Liver (tissue), 9 donors: ENCODE data around the gene DNTT. TPM values are rescaled to one million over a fixed set of nuclear protein-coding genes. Genes with fewer than 3 reads are reported as not detected.
A peak's percentile ranks its signal among the peaks of the same experiment; 100 is the strongest.

Experiments
- DNase-seq: peaks from one replicate; pipeline ENCODE4 v3.0.0-alpha.2; 2017; ENCODE audit warnings: low spot score
- H3K27ac ChIP-seq, 2 donors: one replicate each; pipeline ENCODE4 v1.7.0; 2013; ENCODE audit warnings: inconsistent platforms in 2 of 2, low read length in 2 of 2, control low read depth in 1 of 2, low read depth in 1 of 2, mild to moderate bottlenecking in 1 of 2
- H3K27me3 ChIP-seq, 4 donors: one replicate each; pipeline versions ENCODE4 v1.6.1 to v1.7.0; 2013; ENCODE audit warnings: low read length in 3 of 4, inconsistent platforms in 1 of 4, mild to moderate bottlenecking in 1 of 4, moderate library complexity in 1 of 4; ENCODE audit not compliant: control insufficient read depth in 4 of 4, insufficient read depth in 4 of 4
- H3K36me3 ChIP-seq, 4 donors: one replicate each; pipeline versions ENCODE4 v1.6.1 to v1.7.0; 2013; ENCODE audit warnings: low read length in 3 of 4, mild to moderate bottlenecking in 3 of 4, low read depth in 1 of 4, moderate library complexity in 1 of 4; ENCODE audit not compliant: control insufficient read depth in 4 of 4, insufficient read depth in 3 of 4
- H3K4me1 ChIP-seq, 4 donors: one replicate each; pipeline versions ENCODE4 v1.6.1 to v1.7.0; 2013; ENCODE audit warnings: low read length in 3 of 4, mild to moderate bottlenecking in 3 of 4, moderate library complexity in 1 of 4; ENCODE audit not compliant: control insufficient read depth in 4 of 4, insufficient read depth in 4 of 4
- H3K4me3 ChIP-seq, 3 donors: one replicate each; pipeline versions ENCODE4 v1.6.1 to v1.7.0; 2013; ENCODE audit warnings: low read length in 3 of 3, control low read depth in 1 of 3, low read depth in 1 of 3, mild to moderate bottlenecking in 1 of 3
- H3K9ac ChIP-seq, 2 donors: one replicate each; pipeline ENCODE4 v1.7.0; 2013; ENCODE audit warnings: low read length in 2 of 2, mild to moderate bottlenecking in 2 of 2, moderate library complexity in 2 of 2, control low read depth in 1 of 2, low read depth in 1 of 2
- H3K9me3 ChIP-seq, 4 donors: one replicate each; pipeline versions ENCODE4 v1.6.1 to v1.7.0; 2013; ENCODE audit warnings: low read length in 3 of 4; ENCODE audit not compliant: control insufficient read depth in 4 of 4
- ATF3 ChIP-seq: IDR thresholded peaks from 2 replicates; pipeline ENCODE4 v1.6.1; 2016; ENCODE audit warnings: antibody characterized with exemption
- CTCF ChIP-seq: fragments of 150-350 bp; IDR thresholded peaks from 2 replicates; pipeline ENCODE4 v1.5.1; 2017; ENCODE audit warnings: improper control_type of control experiment, low read depth, low read length; ENCODE audit not compliant: missing input control
- EGR1 ChIP-seq, 2 donors: IDR thresholded peaks; 2 replicates each; pipeline ENCODE4 v1.6.1; 2016 to 2018; ENCODE audit warnings: antibody characterized with exemption in 2 of 2, low read depth in 2 of 2
- FOXA1 ChIP-seq: IDR thresholded peaks from 2 replicates; pipeline ENCODE4 v1.6.1; 2016; ENCODE audit warnings: antibody characterized with exemption
- FOXA2 ChIP-seq: IDR thresholded peaks from 2 replicates; pipeline ENCODE4 v1.6.1; 2016; ENCODE audit warnings: antibody characterized with exemption
- GABPA ChIP-seq, 2 donors: IDR thresholded peaks in 1 of 2; conservative IDR thresholded peaks in 1 of 2; 2 replicates each; pipeline ENCODE4 v1.6.1; 2016; ENCODE audit warnings: antibody characterized with exemption in 2 of 2, mild to moderate bottlenecking in 1 of 2, moderate library complexity in 1 of 2
- HNF4A ChIP-seq, 2 donors: conservative IDR thresholded peaks; 2 replicates each; pipeline ENCODE4 v1.6.1; 2016; ENCODE audit warnings: antibody characterized with exemption in 2 of 2, mild to moderate bottlenecking in 2 of 2
- HNF4G ChIP-seq: IDR thresholded peaks from 2 replicates; pipeline ENCODE4 v1.6.1; 2016; ENCODE audit warnings: antibody characterized with exemption
- JUND ChIP-seq, 2 donors: IDR thresholded peaks; 2 replicates each; pipeline ENCODE4 v1.6.1; 2016; ENCODE audit warnings: antibody characterized with exemption in 2 of 2
- MAX ChIP-seq: IDR thresholded peaks from 2 replicates; pipeline ENCODE4 v1.6.1; 2016; ENCODE audit warnings: antibody characterized with exemption
- NR2F2 ChIP-seq: IDR thresholded peaks from 2 replicates; pipeline ENCODE4 v1.6.1; 2016; ENCODE audit warnings: antibody characterized with exemption
- RAD21 ChIP-seq, 2 donors: IDR thresholded peaks; 2 replicates each; pipeline ENCODE4 v1.6.1; 2016; ENCODE audit warnings: antibody characterized with exemption in 2 of 2, mild to moderate bottlenecking in 2 of 2
- REST ChIP-seq: IDR thresholded peaks from 2 replicates; pipeline ENCODE4 v1.6.1; 2016; ENCODE audit warnings: antibody characterized with exemption, mild to moderate bottlenecking
- RXRA ChIP-seq, 2 donors: IDR thresholded peaks; 2 replicates each; pipeline ENCODE4 v1.6.1; 2017 to 2018; ENCODE audit warnings: antibody characterized with exemption in 2 of 2, mild to moderate bottlenecking in 1 of 2
- SP1 ChIP-seq: IDR thresholded peaks from 2 replicates; pipeline ENCODE4 v1.6.1; 2018; ENCODE audit warnings: antibody characterized with exemption, mild to moderate bottlenecking
- TAF1 ChIP-seq: conservative IDR thresholded peaks from 2 replicates; pipeline ENCODE4 v1.6.1; 2016; ENCODE audit warnings: antibody characterized with exemption, mild to moderate bottlenecking
- YY1 ChIP-seq: IDR thresholded peaks from 2 replicates; pipeline ENCODE4 v1.6.1; 2016; ENCODE audit warnings: antibody characterized with exemption, mild to moderate bottlenecking
- ZBTB33 ChIP-seq: IDR thresholded peaks from 2 replicates; pipeline ENCODE4 v1.6.1; 2016; ENCODE audit warnings: antibody characterized with exemption
- WGBS: extraction: QIAGEN DNeasy Blood & Tissue Kit; methylation state at CpG from one replicate; pipeline ENCODE4 v1.1.7; 2013; 5-methylcytosine and 5-hydroxymethylcytosine counted together
- polyA plus RNA-seq, 2 donors: library from polyadenylated mRNA; stranded (reverse) in 1 of 2; unstranded in 1 of 2; fragments of 200-250 nt in 1 of 2; fragments of >200 nt in 1 of 2; fragmentation: Nextera tagmentation in 1 of 2; extraction: Ambion mirVana in 1 of 2; gene quantifications; one replicate each; pipeline versions ENCODE4 v1.2.1 to v1.2.3, GENCODE V29; 2013 to 2015
- total RNA-seq, 2 donors: library from RNA; depleted of rRNA; stranded (reverse); fragments of >200 nt; gene quantifications; one replicate each; pipeline ENCODE4 v1.2.3, GENCODE V29; 2014
- donor health status: healthy.
- donor health status: healthy.
- donor health status: healthy.
- donor health status: healthy.
- donor health status: healthy.

DNTT gene
- total and polyA plus RNA-seq, 4 donors = 0.70 TPM; not detected in 3

GRCh38 chr10:96287392-96288105, 16.7 kb upstream of the DNTT start:
- DNase-seq = no peak
- no peaks in the 10 kb centered on the region for H3K9me3 ChIP-seq
- peak overlapping the region in 1 of 2 donors; percentile 70 for H3K9ac ChIP-seq
- H3K4me3 ChIP-seq = peak overlapping the region; percentile 14 to 44 (median 29)
- H3K27me3 ChIP-seq = no peaks in the 10 kb centered on the region
- no peaks in the 10 kb centered on the region for H3K36me3 ChIP-seq
- peak; percentile 72 to 76 for TF ChIP-seq JUND (IDR thresholded peaks at IDR 0.05)
- TF ChIP-seq REST = peak; percentile 68
- peak; percentile 45 for TF ChIP-seq FOXA2
- TF ChIP-seq HNF4G = peak; percentile 66
- peak; percentile 88 to 91 for TF ChIP-seq RXRA (IDR thresholded peaks at IDR 0.05)
- no peak for TF ChIP-seq ATF3
- TF ChIP-seq RAD21 (IDR thresholded peaks at IDR 0.05) = peak; percentile 55 to 67
- TF ChIP-seq SP1 = peak; percentile 90
- peak; percentile 95 for TF ChIP-seq YY1
- TF ChIP-seq NR2F2 = peak; percentile 49
- no peak for TF ChIP-seq TAF1
- peak; percentile 92 for TF ChIP-seq ZBTB33
- TF ChIP-seq HNF4A (conservative IDR thresholded peaks at IDR 0.05) = peak; percentile 86 to 91
- TF ChIP-seq EGR1 (IDR thresholded peaks at IDR 0.05; ENCODE audit: low read depth in 2 of 2) = peak in 1 of 2 donors; percentile 83
- peak; percentile 69 for TF ChIP-seq FOXA1
- TF ChIP-seq GABPA (IDR thresholded peaks at IDR 0.05 in 1 of 2, conservative IDR thresholded peaks at IDR 0.05 in 1 of 2) = peak; percentile 33 to 72
- TF ChIP-seq MAX = peak; percentile 96
- TF ChIP-seq CTCF = no peak
- WGBS = 19% methylated on average over 6 of the region's 6 CpGs
- peak overlapping the region; percentile 87 to 95 for H3K27ac ChIP-seq
- H3K4me1 ChIP-seq = peaks cover 9 to 45% (median 28%) of the 10 kb centered on the region in 4 donors
